Osteocyte (in vitro differentiated cells): ENCODE results near the gene NQO2. TPM values are rescaled to one million over a fixed set of nuclear protein-coding genes. Genes with fewer than 3 reads are reported as not detected.
A peak's percentile ranks its signal among the peaks of the same experiment; 100 is the strongest.

ENCODE experiments used
- DNase-seq: peaks from one replicate; pipeline ENCODE4 v3.0.0; 2021; ENCODE audit warnings: mixed read lengths; ENCODE audit not compliant: unreplicated experiment; ENCODE audit errors: extremely low spot score
- H3K27ac Mint-ChIP-seq: one replicate; pipeline ENCODE4 v1.8.0; 2021; ENCODE audit warnings: mild to moderate bottlenecking, mixed read lengths; ENCODE audit not compliant: unreplicated experiment
- H3K27me3 Mint-ChIP-seq: one replicate; pipeline ENCODE4 v1.8.0; 2021; ENCODE audit warnings: mixed read lengths; ENCODE audit not compliant: unreplicated experiment
- H3K36me3 Mint-ChIP-seq: one replicate; pipeline ENCODE4 v1.8.0; 2021; ENCODE audit warnings: mixed read lengths; ENCODE audit not compliant: unreplicated experiment
- H3K4me1 Mint-ChIP-seq: one replicate; pipeline ENCODE4 v1.8.0; 2021; ENCODE audit warnings: mixed read lengths; ENCODE audit not compliant: unreplicated experiment
- H3K4me3 Mint-ChIP-seq: one replicate; pipeline ENCODE4 v1.8.0; 2021; ENCODE audit warnings: mild to moderate bottlenecking, moderate library complexity, mixed read lengths; ENCODE audit not compliant: unreplicated experiment
- H3K9me3 Mint-ChIP-seq: one replicate; pipeline ENCODE4 v1.8.0; 2021; ENCODE audit warnings: mixed read lengths; ENCODE audit not compliant: unreplicated experiment
- CTCF ChIP-seq: fragments of 200-600 bp; sonication (generic); IDR thresholded peaks from 2 replicates; pipeline ENCODE4 v1.5.0; 2021; ENCODE audit warnings: antibody characterized with exemption, mild to moderate bottlenecking, moderate library complexity
- total RNA-seq: library from RNA; stranded (reverse); gene quantifications from 2 replicates; pipeline ENCODE4 v1.2.1, GENCODE V29; 2021

The NQO2 gene
- total RNA-seq, 1 donor from 2014 or later = 40.1 TPM

- no peak for TF ChIP-seq CTCF
- Mint-ChIP-seq H3K9me3 (no peaks in the 10 kb centered on the region), H3K4me1 (peaks cover 28% of the 10 kb centered on the region), H3K27ac (peak overlapping the region; percentile 58), H3K36me3 (peaks cover 1% of the 10 kb centered on the region), H3K27me3 (no peaks in the 10 kb centered on the region), H3K4me3 (no peak overlapping the region)
- DNase-seq = no peak
These were observed 39.6 kb upstream of the NQO2 start for GRCh38 chr6:2959909-2960719.

- peaks cover 28% of the 10 kb centered on the region for H3K4me1 Mint-ChIP-seq
- H3K9me3 Mint-ChIP-seq = no peaks in the 10 kb centered on the region
- no peaks in the 10 kb centered on the region for H3K27me3 Mint-ChIP-seq
- no peak overlapping the region for H3K4me3 Mint-ChIP-seq
- H3K36me3 Mint-ChIP-seq = peaks cover 3% of the 10 kb centered on the region
- TF ChIP-seq CTCF = no peak
- DNase-seq = no peak
- H3K27ac Mint-ChIP-seq = peak overlapping the region; percentile 58
These were observed 38.8 kb upstream of the NQO2 start for GRCh38 chr6:2960935-2961334.

GRCh38 chr6:2961506-2961905, 38.2 kb upstream of the NQO2 start:
- peaks cover 5% of the 10 kb centered on the region for H3K36me3 Mint-ChIP-seq
- no peaks in the 10 kb centered on the region for H3K27me3 Mint-ChIP-seq
- DNase-seq = no peak
- H3K27ac Mint-ChIP-seq = no peak overlapping the region
- H3K9me3 Mint-ChIP-seq = no peaks in the 10 kb centered on the region
- H3K4me1 Mint-ChIP-seq = peaks cover 30% of the 10 kb centered on the region
- no peak for TF ChIP-seq CTCF
- H3K4me3 Mint-ChIP-seq = no peak overlapping the region

DNA sequence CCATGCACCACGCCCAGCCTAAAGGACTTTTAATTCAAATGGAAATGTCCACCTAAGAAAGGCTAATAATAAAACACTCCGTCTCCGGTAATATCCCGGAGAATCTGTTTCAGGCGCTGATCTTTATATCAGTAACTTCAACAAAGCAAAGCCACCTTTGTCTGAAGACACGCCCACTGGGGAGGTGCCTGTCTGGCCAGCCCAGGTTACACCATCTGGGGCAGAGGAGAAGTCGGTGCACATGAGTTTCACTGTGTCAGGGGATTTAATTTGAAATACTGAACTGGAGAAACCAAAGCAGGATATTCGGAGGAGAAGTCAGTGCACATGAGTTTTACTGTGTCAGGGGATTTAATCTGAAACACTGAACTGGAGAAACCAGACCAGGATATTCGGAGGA, 37.7 kb upstream of the NQO2 start:
- no peak overlapping the region for H3K4me3 Mint-ChIP-seq
- DNase-seq = no peak
- no peaks in the 10 kb centered on the region for H3K27me3 Mint-ChIP-seq
- H3K9me3 Mint-ChIP-seq = no peaks in the 10 kb centered on the region
- H3K36me3 Mint-ChIP-seq = peaks cover 5% of the 10 kb centered on the region
- H3K4me1 Mint-ChIP-seq = peaks cover 29% of the 10 kb centered on the region
- no peak overlapping the region for H3K27ac Mint-ChIP-seq
- TF ChIP-seq CTCF = no peak

GRCh38 chr6:2962636-2963035, 37.1 kb upstream of the NQO2 start:
- Mint-ChIP-seq H3K9me3 (no peaks in the 10 kb centered on the region), H3K36me3 (peaks cover 5% of the 10 kb centered on the region), H3K27me3 (no peaks in the 10 kb centered on the region), H3K27ac (no peak overlapping the region), H3K4me1 (peaks cover 26% of the 10 kb centered on the region), H3K4me3 (no peak overlapping the region)
- no peak for DNase-seq
- TF ChIP-seq CTCF = no peak
